RWPE2 (cell line): ENCODE data around the gene AAMP.
A peak's percentile ranks its signal among the peaks of the same experiment; 100 is the strongest.

Experiments used
- ATAC-seq: fragments of 200-7000 bp; cut with Tn5 transposase; 3 replicates; pipeline ENCODE4 v1.9.1; 2021; ENCODE audit warnings: low read depth
- DNase-seq: peaks from one replicate; pipeline ENCODE4 v3.0.0-alpha.2; 2020; ENCODE audit warnings: low spot score
- H3K27ac ChIP-seq: fragments of 450-650 bp; 2 replicates; pipeline ENCODE4 v1.5.1; 2017; ENCODE audit warnings: mild to moderate bottlenecking; ENCODE audit not compliant: poor library complexity, severe bottlenecking
- H3K27me3 ChIP-seq: fragments of 250-450 bp; sonication (Bioruptor Pico); 2 replicates; pipeline ENCODE4 v1.5.1; 2021; ENCODE audit warnings: mild to moderate bottlenecking, moderate library complexity; ENCODE audit not compliant: insufficient read depth, poor library complexity, severe bottlenecking
- H3K36me3 ChIP-seq: fragments of 250-450 bp; sonication (Bioruptor Pico); 2 replicates; pipeline ENCODE4 v1.5.1; 2020; ENCODE audit warnings: low read depth, mild to moderate bottlenecking, moderate library complexity
- H3K4me1 ChIP-seq: fragments of 250-450 bp; sonication (Bioruptor Pico); 2 replicates; pipeline ENCODE4 v1.5.1; 2021; ENCODE audit warnings: mild to moderate bottlenecking, moderate library complexity; ENCODE audit not compliant: insufficient read depth, poor library complexity, severe bottlenecking
- H3K4me3 ChIP-seq: fragments of 250-450 bp; sonication (Bioruptor Pico); 2 replicates; pipeline ENCODE4 v1.5.1; 2021; ENCODE audit warnings: mild to moderate bottlenecking, moderate library complexity; ENCODE audit not compliant: severe bottlenecking
- H3K9me3 ChIP-seq: fragments of 250-450 bp; sonication (Bioruptor Pico); 2 replicates; pipeline ENCODE4 v1.5.1; 2021; ENCODE audit warnings: mild to moderate bottlenecking, moderate library complexity; ENCODE audit not compliant: severe bottlenecking
- TF ChIP-seq, protein P1 (sequence below): fragments of 450-650 bp; IDR thresholded peaks from one replicate; pipeline ENCODE4 v1.5.1; 2017; ENCODE audit warnings: mild to moderate bottlenecking, moderate library complexity; ENCODE audit not compliant: poor library complexity, severe bottlenecking

AAMP gene

DNA sequence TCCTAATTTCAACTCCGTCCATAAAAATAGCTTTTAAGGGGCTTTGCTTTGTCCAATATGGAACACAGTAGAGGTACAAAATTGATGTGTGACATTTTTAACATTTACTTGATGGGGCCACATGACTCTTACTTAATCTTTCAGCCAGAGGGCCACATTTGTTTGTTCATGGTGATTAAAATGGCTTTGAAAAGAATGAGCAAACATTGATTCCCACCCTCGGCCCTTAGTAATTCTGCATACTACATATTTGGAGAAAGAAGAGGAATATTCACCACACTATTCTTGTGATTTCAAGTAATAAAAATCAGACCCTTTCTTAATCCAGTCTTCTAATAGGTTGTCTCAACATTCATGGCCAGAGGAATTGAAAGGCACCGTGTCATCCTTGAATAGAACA lies 35.4 kb downstream of the AAMP start:
- peaks cover 100% of the 10 kb centered on the region for H3K36me3 ChIP-seq
- H3K4me1 ChIP-seq: peaks cover 12% of the 10 kb centered on the region
- TF ChIP-seq, protein P1, sequence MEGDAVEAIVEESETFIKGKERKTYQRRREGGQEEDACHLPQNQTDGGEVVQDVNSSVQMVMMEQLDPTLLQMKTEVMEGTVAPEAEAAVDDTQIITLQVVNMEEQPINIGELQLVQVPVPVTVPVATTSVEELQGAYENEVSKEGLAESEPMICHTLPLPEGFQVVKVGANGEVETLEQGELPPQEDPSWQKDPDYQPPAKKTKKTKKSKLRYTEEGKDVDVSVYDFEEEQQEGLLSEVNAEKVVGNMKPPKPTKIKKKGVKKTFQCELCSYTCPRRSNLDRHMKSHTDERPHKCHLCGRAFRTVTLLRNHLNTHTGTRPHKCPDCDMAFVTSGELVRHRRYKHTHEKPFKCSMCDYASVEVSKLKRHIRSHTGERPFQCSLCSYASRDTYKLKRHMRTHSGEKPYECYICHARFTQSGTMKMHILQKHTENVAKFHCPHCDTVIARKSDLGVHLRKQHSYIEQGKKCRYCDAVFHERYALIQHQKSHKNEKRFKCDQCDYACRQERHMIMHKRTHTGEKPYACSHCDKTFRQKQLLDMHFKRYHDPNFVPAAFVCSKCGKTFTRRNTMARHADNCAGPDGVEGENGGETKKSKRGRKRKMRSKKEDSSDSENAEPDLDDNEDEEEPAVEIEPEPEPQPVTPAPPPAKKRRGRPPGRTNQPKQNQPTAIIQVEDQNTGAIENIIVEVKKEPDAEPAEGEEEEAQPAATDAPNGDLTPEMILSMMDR: no peak
- ATAC-seq (no peak), DNase-seq (no peak)
- H3K4me3 ChIP-seq: no peak overlapping the region
- no peaks in the 10 kb centered on the region for H3K27me3 ChIP-seq
- H3K27ac ChIP-seq: no peak overlapping the region
- H3K9me3 ChIP-seq: no peaks in the 10 kb centered on the region

DNA sequence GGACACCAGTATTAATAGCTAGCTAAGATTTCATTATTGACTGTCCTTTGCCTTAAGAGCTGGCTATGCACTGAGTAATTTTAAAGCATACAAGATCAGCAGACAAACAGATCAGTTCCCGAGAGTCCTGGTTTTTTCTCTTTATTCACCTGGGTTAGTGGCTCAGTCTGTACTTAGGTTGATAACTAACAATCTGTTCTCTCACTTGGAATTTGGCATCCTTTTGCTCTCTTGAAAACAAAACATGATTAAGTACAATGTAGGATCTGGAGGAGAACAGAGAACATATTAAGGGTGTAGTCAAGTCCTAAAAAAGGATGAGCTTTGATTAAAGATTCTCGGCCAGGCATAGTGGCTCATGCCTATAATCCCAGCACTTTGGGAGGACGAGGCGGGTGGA lies 36.4 kb downstream of the AAMP start:
- Histone ChIP-seq H3K27me3 (no peaks in the 10 kb centered on the region), H3K27ac (no peak overlapping the region), H3K4me3 (no peak overlapping the region), H3K36me3 (peaks cover 98% of the 10 kb centered on the region), H3K9me3 (no peaks in the 10 kb centered on the region), H3K4me1 (peaks cover 21% of the 10 kb centered on the region)
- TF ChIP-seq, protein P1: no peak
- ATAC-seq (no peak), DNase-seq (no peak)

DNA sequence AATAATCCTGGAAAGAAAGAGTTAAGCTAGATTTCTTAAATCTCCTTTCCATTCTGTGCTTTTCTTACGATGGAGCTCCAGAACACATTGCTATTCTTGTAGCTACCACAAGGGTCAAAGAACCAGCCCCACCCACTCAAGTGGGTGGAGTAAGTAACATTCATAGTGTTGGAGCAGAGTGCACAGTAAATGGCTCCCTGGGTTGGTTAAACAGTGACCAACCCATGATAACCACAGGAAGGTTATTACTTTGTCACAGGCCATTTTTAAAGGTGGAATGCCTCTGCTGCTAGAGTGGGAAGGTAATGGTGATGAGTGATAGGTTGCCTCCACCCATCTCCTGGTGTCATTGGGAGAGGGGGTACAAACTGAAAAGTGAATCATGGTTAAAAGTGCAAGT lies 39.1 kb downstream of the AAMP start:
- no peak for DNase-seq
- H3K27ac ChIP-seq: peak overlapping the region; percentile 96
- TF ChIP-seq, protein P1: no peak
- no peaks in the 10 kb centered on the region for H3K9me3 ChIP-seq
- peaks cover 95% of the 10 kb centered on the region for H3K36me3 ChIP-seq
- H3K4me3 ChIP-seq: no peak overlapping the region
- ATAC-seq: no peak
- H3K27me3 ChIP-seq: no peaks in the 10 kb centered on the region
- peaks cover 31% of the 10 kb centered on the region for H3K4me1 ChIP-seq

DNA sequence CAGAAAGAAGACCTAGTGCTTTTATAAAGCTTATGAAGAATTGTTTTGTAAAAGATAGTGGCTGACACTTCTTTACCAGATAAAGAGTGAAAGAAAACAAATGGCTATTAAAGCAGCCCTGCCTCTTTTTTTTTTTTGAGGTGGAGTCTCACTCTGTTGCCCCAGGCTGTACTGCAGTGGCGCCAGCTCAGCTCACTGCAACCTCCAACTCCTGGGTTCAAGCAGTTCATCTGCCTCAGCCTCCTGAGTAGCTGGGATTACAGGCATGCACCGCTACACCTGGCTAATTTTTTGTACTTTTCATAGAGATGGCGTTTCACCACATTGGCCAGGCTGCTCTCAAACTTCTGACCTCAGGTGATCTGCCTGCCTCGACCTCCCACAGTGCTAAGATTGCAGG lies 40.1 kb downstream of the AAMP start:
- Histone ChIP-seq H3K4me1 (peaks cover 31% of the 10 kb centered on the region), H3K9me3 (no peaks in the 10 kb centered on the region), H3K27ac (peak overlapping the region; percentile 96), H3K4me3 (no peak overlapping the region), H3K36me3 (peaks cover 95% of the 10 kb centered on the region), H3K27me3 (no peaks in the 10 kb centered on the region)
- DNase-seq: no peak
- TF ChIP-seq, protein P1: no peak
- ATAC-seq: peak; percentile 60

DNA sequence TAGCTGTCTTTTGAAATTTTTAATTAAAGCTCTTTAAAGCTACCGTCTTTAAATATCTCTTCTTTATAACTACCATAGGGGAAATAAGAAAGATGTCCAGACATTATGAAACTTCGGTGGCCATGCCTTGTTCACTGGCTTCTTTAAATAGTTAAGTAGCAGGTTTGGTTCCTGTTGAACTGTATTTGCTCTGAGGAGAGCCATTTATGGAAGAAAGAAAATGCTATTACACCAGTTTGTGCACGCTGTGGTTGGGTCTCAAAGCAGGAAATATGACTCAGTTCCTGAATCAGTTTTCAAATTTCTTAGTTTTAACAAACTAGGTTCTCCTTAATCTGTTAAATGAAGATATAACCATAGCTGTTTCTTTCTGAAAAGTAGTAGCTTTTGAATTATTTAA lies 40.7 kb downstream of the AAMP start:
- peak overlapping the region; percentile 96 for H3K27ac ChIP-seq
- no peak for DNase-seq
- H3K36me3 ChIP-seq: peaks cover 95% of the 10 kb centered on the region

More for the DNA sequence above, 40.7 kb downstream of the AAMP start:
- TF ChIP-seq, protein P1: no peak
- Histone ChIP-seq H3K4me3 (no peak overlapping the region), H3K4me1 (peaks cover 31% of the 10 kb centered on the region), H3K9me3 (no peaks in the 10 kb centered on the region), H3K27me3 (no peaks in the 10 kb centered on the region)
- peak; percentile 96 for ATAC-seq
